ENCODE measurements around the gene MUC21.

The MUC21 gene

DNA sequence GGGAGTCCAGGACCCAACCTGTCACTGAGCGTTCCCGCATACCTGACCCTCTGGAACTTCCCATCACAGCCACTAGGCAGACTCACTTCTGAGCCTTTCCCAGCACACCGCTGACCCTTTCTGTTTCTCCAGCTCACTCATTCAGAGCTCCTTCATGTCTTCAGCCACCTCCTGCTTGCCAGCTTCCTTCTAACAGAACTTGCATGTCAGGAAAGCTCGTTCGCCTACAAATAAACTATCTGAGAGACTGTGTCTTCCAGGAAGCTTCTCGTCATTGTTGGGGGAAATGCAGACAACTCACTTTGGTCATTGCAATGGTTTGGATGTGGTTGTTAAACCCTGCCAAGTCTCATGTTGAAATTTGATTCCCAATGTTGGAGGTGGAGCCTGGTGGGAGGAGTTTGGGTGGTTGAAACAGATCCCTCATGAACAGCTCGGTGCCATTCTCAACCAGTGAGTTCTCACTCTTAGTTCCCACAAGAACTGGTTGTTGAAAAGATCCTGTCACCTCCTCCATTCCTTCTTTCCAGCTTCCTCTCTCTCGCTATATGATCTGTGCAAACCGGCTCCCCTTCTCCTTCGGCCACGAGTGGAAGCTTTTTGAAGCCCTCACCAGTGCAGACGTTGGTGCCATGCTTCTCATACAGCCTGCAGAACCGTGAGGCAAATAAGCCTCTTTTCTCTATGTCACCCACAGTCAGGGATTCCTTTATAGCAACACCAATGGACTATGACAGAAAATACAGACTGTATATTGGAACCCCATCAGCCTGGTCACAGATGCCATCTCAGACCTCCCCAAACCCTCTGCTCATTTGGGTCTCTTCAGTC lies 1.4 kb upstream of the MUC21 start:
- TF ChIP-seq, protein P1, sequence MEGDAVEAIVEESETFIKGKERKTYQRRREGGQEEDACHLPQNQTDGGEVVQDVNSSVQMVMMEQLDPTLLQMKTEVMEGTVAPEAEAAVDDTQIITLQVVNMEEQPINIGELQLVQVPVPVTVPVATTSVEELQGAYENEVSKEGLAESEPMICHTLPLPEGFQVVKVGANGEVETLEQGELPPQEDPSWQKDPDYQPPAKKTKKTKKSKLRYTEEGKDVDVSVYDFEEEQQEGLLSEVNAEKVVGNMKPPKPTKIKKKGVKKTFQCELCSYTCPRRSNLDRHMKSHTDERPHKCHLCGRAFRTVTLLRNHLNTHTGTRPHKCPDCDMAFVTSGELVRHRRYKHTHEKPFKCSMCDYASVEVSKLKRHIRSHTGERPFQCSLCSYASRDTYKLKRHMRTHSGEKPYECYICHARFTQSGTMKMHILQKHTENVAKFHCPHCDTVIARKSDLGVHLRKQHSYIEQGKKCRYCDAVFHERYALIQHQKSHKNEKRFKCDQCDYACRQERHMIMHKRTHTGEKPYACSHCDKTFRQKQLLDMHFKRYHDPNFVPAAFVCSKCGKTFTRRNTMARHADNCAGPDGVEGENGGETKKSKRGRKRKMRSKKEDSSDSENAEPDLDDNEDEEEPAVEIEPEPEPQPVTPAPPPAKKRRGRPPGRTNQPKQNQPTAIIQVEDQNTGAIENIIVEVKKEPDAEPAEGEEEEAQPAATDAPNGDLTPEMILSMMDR (IDR thresholded peaks at IDR 0.05; ENCODE audit: extremely low read depth, missing control alignments), result no peak
- DNase-seq (ENCODE audit: low spot score), result no peak

DNA sequence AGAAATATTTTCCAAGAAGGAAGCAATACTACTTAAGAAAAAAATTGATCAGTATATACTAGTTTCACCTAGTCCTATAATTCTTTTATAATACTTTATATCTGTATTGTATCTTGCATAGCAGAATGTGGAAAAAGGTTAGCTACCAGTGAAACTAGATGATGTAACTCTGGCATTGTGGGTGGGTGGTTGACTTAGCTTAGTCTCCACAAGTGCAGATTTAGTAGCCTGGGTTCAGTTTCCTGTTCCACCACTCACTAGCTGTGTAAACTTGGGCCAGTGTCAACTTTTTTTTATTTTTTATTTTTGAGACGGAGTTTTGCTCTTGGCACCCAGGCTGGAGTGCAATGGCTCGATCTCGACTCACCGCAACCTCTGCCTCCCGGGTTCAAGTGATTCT lies 2.0 kb downstream of the MUC21 start:
- TF ChIP-seq, protein P1 (IDR thresholded peaks at IDR 0.05; ENCODE audit: extremely low read depth, missing control alignments), result no peak
- no peak for DNase-seq (ENCODE audit: low spot score)

DNA sequence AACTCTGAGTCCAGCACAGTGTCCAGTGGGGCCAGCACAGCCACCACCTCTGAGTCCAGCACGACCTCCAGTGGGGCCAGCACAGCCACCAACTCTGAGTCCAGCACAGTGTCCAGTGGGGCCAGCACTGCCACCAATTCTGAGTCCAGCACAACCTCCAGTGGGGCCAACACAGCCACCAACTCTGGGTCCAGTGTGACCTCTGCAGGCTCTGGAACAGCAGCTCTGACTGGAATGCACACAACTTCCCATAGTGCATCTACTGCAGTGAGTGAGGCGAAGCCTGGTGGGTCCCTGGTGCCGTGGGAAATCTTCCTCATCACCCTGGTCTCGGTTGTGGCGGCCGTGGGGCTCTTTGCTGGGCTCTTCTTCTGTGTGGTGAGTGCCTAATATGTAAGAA lies 3.8 kb downstream of the MUC21 start:
- TF ChIP-seq, protein P1 (IDR thresholded peaks at IDR 0.05; ENCODE audit: extremely low read depth, missing control alignments), result no peak
- no peak for DNase-seq (ENCODE audit: low spot score)

DNA sequence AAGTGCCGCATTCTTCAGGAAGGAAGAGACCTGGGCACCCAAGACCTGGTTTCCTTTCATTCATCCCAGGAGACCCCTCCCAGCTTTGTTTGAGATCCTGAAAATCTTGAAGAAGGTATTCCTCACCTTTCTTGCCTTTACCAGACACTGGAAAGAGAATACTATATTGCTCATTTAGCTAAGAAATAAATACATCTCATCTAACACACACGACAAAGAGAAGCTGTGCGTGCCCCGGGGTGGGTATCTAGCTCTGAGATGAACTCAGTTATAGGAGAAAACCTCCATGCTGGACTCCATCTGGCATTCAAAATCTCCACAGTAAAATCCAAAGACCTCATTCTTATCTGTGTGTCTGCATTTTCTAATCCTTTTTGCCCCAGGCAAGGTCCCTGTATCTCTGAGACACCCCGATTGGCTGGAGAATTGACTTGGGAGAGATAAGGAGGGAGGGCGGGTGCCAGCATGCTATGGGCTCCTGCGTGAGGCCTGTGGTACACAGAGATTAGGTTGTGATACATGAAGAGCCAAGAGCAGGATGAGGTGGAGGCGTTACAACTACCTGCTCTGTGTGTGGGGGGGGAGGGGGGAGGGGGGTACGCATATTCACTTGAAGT lies 4.8 kb downstream of the MUC21 start:
- TF ChIP-seq, protein P1 (IDR thresholded peaks at IDR 0.05; ENCODE audit: extremely low read depth, missing control alignments), result no peak
- no peak for DNase-seq (ENCODE audit: low spot score)

DNA sequence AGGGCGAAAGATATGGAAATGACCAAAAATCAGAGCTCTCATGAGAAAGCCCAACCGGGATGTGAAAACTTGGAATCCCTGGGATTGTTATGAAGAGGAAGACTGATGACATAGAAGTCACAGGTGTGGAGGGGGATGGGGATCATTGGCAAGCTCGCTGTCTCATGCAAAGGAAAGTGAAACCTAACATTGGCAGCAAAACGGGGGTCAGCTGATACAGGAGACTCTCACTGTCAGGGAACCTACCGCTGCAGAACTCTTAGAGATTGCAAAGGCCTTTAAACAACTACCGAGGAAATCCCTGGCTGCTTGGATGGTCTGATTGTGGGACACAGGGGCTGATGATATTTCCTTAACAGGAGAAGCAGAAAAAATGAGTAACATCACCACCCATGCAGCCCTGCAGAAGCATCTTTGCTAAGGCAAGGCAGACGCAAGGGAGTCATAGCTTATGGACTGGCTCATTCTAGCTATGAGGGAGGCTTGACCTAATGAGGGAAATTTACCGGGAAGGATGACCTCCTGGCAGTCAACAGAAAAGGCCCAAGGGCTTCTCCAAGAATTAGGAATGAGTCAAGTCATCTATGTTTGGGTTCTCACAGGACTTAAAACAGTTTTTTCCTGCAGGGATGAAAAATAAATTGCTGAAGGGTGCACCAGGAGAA lies 7.0 kb downstream of the MUC21 start:
- TF ChIP-seq, protein P1 (IDR thresholded peaks at IDR 0.05; ENCODE audit: extremely low read depth, missing control alignments), result no peak
- DNase-seq (ENCODE audit: low spot score), result no peak

DNA sequence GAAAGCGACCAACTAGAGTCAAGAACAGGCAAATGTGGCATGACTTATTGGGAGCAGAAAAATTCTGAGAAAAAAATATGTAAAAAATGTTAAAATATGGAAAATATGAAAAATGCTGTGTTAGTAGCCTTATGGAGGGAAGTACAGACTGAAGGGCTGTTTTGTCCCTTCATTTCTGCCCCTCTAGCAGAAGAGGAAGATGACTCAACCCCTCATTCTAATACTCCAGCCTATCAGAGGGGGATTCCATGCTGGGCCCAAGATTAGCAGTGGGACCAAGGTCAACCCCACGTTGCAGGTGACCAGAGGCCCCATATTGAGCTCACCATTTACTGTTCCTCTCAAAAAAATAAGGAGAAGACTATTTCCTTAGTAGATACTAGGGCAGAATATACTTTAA lies 8.4 kb downstream of the MUC21 start:
- TF ChIP-seq, protein P1 (IDR thresholded peaks at IDR 0.05; ENCODE audit: extremely low read depth, missing control alignments), result no peak

DNA sequence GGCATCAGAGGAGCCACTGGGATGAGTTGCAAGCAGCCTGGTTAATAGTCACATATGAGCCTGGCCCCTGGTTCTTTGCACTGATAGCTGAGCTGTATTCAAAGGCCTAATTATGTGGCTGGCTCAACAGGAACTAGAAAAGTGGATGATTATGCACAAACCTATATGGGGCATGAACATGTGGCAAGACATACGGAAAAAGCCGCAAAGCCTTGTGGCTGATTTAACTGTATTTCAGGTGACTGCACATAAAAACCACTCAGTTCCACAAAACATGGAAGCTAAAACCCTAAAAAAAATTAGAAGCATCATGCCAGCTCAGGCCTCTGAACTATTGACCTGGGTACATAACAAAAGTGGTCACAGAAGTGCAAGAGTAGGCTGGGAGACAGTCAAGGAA lies 13.8 kb downstream of the MUC21 start:
- no peak for DNase-seq (ENCODE audit: low spot score)
- TF ChIP-seq, protein P1 (IDR thresholded peaks at IDR 0.05; ENCODE audit: extremely low read depth, missing control alignments), result no peak

More for the DNA sequence above, 8.4 kb downstream of the MUC21 start:
- DNase-seq (ENCODE audit: low spot score), result no peak
